HEK293 (cell line): ENCODE measurements around the gene TDRD10.
A peak's percentile ranks its signal among the peaks of the same experiment; 100 is the strongest.

Source experiments
- BCL11B ChIP-seq: fragments of 450-650 bp; formaldehyde crosslinking; IDR thresholded peaks from 2 replicates; pipeline ENCODE4 v1.5.1; 2016; ENCODE audit warnings: low read depth, missing biosample characterization, missing genetic modification characterization
- HOXC10 ChIP-seq: sonication (generic); formaldehyde crosslinking; IDR thresholded peaks from 2 replicates; pipeline ENCODE4 v1.8.1; 2023; ENCODE audit warnings: mild to moderate bottlenecking, missing genetic modification reagents
- KLF10 ChIP-seq: fragments of 450-650 bp; IDR thresholded peaks from 2 replicates; pipeline ENCODE4 v1.5.1; 2018; ENCODE audit warnings: missing biosample characterization, mild to moderate bottlenecking, missing genetic modification characterization
- KLF9 ChIP-seq: fragments of 450-650 bp; formaldehyde crosslinking; IDR thresholded peaks from 2 replicates; pipeline ENCODE4 v1.5.1; 2016; ENCODE audit warnings: missing biosample characterization, missing genetic modification characterization, low read depth
- OSR2 ChIP-seq: fragments of 450-650 bp; formaldehyde crosslinking; IDR thresholded peaks from 2 replicates; pipeline ENCODE4 v1.5.1; 2016; ENCODE audit warnings: missing biosample characterization, missing genetic modification characterization
- ZBTB48 ChIP-seq: fragments of 450-650 bp; formaldehyde crosslinking; IDR thresholded peaks from 2 replicates; pipeline ENCODE4 v1.5.1; 2016; ENCODE audit warnings: missing biosample characterization, missing genetic modification characterization
- ZBTB7A ChIP-seq: fragments of 450-650 bp; formaldehyde crosslinking; IDR thresholded peaks from 2 replicates; pipeline ENCODE4 v1.5.1; 2016; ENCODE audit warnings: low read depth, missing biosample characterization, missing genetic modification characterization
- ZEB2 ChIP-seq: fragments of 450-650 bp; formaldehyde crosslinking; IDR thresholded peaks from 2 replicates; pipeline ENCODE4 v1.5.1; 2016; ENCODE audit warnings: missing biosample characterization, missing genetic modification characterization
- ZNF133 ChIP-seq: fragments of 450-650 bp; formaldehyde crosslinking; IDR thresholded peaks from 2 replicates; pipeline ENCODE4 v1.5.1; 2016; ENCODE audit warnings: missing biosample characterization, missing genetic modification characterization
- ZNF221 ChIP-seq: fragments of 450-650 bp; formaldehyde crosslinking; IDR thresholded peaks from 2 replicates; pipeline ENCODE4 v1.5.1; 2017; ENCODE audit warnings: missing biosample characterization, missing genetic modification characterization, borderline replicate concordance
- ZNF266 ChIP-seq: fragments of 450-650 bp; formaldehyde crosslinking; IDR thresholded peaks from 2 replicates; pipeline ENCODE4 v1.5.1; 2016; ENCODE audit warnings: missing biosample characterization, missing genetic modification characterization, low read depth
- ZNF404 ChIP-seq: fragments of 450-650 bp; formaldehyde crosslinking; IDR thresholded peaks from 2 replicates; pipeline ENCODE4 v1.5.1; 2017; ENCODE audit warnings: missing biosample characterization, missing genetic modification characterization
- ZNF416 ChIP-seq: fragments of 450-650 bp; formaldehyde crosslinking; IDR thresholded peaks from 2 replicates; pipeline ENCODE4 v1.5.1; 2016; ENCODE audit warnings: missing biosample characterization, missing genetic modification characterization
- ZNF488 ChIP-seq: fragments of 450-650 bp; formaldehyde crosslinking; IDR thresholded peaks from 2 replicates; pipeline ENCODE4 v1.5.1; 2016; ENCODE audit warnings: missing biosample characterization, missing genetic modification characterization
- ZNF510 ChIP-seq: fragments of 450-650 bp; formaldehyde crosslinking; IDR thresholded peaks from 2 replicates; pipeline ENCODE4 v1.5.1; 2018; ENCODE audit warnings: mild to moderate bottlenecking, missing genetic modification characterization, missing biosample characterization; ENCODE audit not compliant: insufficient replicate concordance
- ZNF558 ChIP-seq: fragments of 450-650 bp; formaldehyde crosslinking; IDR thresholded peaks from 2 replicates; pipeline ENCODE4 v1.5.1; 2016; ENCODE audit warnings: missing biosample characterization, missing genetic modification characterization
- ZNF707 ChIP-seq: fragments of 450-650 bp; formaldehyde crosslinking; IDR thresholded peaks from 2 replicates; pipeline ENCODE4 v1.5.1; 2016; ENCODE audit warnings: missing biosample characterization, missing genetic modification characterization
- TF ChIP-seq, protein P1 (sequence below): fragments of 450-650 bp; formaldehyde crosslinking; IDR thresholded peaks from 2 replicates; pipeline ENCODE4 v1.5.1; 2017; ENCODE audit warnings: missing biosample characterization, missing genetic modification characterization
- TF ChIP-seq, protein P2 (sequence below): fragments of 450-650 bp; formaldehyde crosslinking; IDR thresholded peaks from 2 replicates; pipeline ENCODE4 v1.5.1; 2017; ENCODE audit warnings: missing biosample characterization, missing genetic modification characterization
- TF ChIP-seq, protein P3 (sequence below): fragments of 450-650 bp; formaldehyde crosslinking; IDR thresholded peaks from 2 replicates; pipeline ENCODE4 v1.5.1; 2016; ENCODE audit warnings: missing biosample characterization, missing genetic modification characterization, borderline replicate concordance
- TF ChIP-seq, protein P4 (sequence below): fragments of 450-650 bp; formaldehyde crosslinking; IDR thresholded peaks from 2 replicates; pipeline ENCODE4 v1.5.1; 2016; ENCODE audit warnings: missing biosample characterization, missing genetic modification characterization
- TF ChIP-seq, protein P5 (sequence below): fragments of 450-650 bp; formaldehyde crosslinking; IDR thresholded peaks from 2 replicates; pipeline ENCODE4; 2016; ENCODE audit warnings: missing biosample characterization, missing genetic modification characterization

TDRD10 gene

GRCh38 chr1:154558720-154559465 is 56.9 kb downstream of the TDRD10 start (continued):
- TF ChIP-seq, protein P1, sequence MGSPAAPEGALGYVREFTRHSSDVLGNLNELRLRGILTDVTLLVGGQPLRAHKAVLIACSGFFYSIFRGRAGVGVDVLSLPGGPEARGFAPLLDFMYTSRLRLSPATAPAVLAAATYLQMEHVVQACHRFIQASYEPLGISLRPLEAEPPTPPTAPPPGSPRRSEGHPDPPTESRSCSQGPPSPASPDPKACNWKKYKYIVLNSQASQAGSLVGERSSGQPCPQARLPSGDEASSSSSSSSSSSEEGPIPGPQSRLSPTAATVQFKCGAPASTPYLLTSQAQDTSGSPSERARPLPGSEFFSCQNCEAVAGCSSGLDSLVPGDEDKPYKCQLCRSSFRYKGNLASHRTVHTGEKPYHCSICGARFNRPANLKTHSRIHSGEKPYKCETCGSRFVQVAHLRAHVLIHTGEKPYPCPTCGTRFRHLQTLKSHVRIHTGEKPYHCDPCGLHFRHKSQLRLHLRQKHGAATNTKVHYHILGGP (tag by site-specific recombination) = no peak
- TF ChIP-seq ZNF133 (tag by site-specific recombination) = no peak; the same call in 1 of the 2 replicates
- peak; percentile 93 for TF ChIP-seq ZEB2
- TF ChIP-seq ZNF510 (tag by site-specific recombination) = no peak
- peak; percentile 97 for TF ChIP-seq KLF10
- TF ChIP-seq, protein P2, sequence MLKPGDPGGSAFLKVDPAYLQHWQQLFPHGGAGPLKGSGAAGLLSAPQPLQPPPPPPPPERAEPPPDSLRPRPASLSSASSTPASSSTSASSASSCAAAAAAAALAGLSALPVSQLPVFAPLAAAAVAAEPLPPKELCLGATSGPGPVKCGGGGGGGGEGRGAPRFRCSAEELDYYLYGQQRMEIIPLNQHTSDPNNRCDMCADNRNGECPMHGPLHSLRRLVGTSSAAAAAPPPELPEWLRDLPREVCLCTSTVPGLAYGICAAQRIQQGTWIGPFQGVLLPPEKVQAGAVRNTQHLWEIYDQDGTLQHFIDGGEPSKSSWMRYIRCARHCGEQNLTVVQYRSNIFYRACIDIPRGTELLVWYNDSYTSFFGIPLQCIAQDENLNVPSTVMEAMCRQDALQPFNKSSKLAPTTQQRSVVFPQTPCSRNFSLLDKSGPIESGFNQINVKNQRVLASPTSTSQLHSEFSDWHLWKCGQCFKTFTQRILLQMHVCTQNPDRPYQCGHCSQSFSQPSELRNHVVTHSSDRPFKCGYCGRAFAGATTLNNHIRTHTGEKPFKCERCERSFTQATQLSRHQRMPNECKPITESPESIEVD = no peak
- peak; percentile 96 for TF ChIP-seq ZBTB7A
- no peak for TF ChIP-seq BCL11B (tag by site-specific recombination)
- no peak for TF ChIP-seq ZNF404
- peak; percentile 52; the same call in 1 of the 2 replicates for TF ChIP-seq ZNF221 (tag by site-specific recombination)
- TF ChIP-seq, protein P3, sequence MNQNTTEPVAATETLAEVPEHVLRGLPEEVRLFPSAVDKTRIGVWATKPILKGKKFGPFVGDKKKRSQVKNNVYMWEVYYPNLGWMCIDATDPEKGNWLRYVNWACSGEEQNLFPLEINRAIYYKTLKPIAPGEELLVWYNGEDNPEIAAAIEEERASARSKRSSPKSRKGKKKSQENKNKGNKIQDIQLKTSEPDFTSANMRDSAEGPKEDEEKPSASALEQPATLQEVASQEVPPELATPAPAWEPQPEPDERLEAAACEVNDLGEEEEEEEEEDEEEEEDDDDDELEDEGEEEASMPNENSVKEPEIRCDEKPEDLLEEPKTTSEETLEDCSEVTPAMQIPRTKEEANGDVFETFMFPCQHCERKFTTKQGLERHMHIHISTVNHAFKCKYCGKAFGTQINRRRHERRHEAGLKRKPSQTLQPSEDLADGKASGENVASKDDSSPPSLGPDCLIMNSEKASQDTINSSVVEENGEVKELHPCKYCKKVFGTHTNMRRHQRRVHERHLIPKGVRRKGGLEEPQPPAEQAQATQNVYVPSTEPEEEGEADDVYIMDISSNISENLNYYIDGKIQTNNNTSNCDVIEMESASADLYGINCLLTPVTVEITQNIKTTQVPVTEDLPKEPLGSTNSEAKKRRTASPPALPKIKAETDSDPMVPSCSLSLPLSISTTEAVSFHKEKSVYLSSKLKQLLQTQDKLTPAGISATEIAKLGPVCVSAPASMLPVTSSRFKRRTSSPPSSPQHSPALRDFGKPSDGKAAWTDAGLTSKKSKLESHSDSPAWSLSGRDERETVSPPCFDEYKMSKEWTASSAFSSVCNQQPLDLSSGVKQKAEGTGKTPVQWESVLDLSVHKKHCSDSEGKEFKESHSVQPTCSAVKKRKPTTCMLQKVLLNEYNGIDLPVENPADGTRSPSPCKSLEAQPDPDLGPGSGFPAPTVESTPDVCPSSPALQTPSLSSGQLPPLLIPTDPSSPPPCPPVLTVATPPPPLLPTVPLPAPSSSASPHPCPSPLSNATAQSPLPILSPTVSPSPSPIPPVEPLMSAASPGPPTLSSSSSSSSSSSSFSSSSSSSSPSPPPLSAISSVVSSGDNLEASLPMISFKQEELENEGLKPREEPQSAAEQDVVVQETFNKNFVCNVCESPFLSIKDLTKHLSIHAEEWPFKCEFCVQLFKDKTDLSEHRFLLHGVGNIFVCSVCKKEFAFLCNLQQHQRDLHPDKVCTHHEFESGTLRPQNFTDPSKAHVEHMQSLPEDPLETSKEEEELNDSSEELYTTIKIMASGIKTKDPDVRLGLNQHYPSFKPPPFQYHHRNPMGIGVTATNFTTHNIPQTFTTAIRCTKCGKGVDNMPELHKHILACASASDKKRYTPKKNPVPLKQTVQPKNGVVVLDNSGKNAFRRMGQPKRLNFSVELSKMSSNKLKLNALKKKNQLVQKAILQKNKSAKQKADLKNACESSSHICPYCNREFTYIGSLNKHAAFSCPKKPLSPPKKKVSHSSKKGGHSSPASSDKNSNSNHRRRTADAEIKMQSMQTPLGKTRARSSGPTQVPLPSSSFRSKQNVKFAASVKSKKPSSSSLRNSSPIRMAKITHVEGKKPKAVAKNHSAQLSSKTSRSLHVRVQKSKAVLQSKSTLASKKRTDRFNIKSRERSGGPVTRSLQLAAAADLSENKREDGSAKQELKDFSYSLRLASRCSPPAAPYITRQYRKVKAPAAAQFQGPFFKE (tag by site-specific recombination) = no peak
- no peak for TF ChIP-seq HOXC10
- TF ChIP-seq ZNF558 = no peak; the same call in 1 of the 2 replicates
- TF ChIP-seq OSR2 (tag by site-specific recombination) = peak; percentile 54; the same call in 1 of the 2 replicates
- TF ChIP-seq ZNF266 (tag by site-specific recombination) = no peak
- TF ChIP-seq, protein P4, sequence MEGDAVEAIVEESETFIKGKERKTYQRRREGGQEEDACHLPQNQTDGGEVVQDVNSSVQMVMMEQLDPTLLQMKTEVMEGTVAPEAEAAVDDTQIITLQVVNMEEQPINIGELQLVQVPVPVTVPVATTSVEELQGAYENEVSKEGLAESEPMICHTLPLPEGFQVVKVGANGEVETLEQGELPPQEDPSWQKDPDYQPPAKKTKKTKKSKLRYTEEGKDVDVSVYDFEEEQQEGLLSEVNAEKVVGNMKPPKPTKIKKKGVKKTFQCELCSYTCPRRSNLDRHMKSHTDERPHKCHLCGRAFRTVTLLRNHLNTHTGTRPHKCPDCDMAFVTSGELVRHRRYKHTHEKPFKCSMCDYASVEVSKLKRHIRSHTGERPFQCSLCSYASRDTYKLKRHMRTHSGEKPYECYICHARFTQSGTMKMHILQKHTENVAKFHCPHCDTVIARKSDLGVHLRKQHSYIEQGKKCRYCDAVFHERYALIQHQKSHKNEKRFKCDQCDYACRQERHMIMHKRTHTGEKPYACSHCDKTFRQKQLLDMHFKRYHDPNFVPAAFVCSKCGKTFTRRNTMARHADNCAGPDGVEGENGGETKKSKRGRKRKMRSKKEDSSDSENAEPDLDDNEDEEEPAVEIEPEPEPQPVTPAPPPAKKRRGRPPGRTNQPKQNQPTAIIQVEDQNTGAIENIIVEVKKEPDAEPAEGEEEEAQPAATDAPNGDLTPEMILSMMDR = no peak; the same call in 1 of the 2 replicates
- no peak for TF ChIP-seq ZNF416
- TF ChIP-seq KLF9 (tag by site-specific recombination) = peak; percentile 99
- TF ChIP-seq, protein P5, sequence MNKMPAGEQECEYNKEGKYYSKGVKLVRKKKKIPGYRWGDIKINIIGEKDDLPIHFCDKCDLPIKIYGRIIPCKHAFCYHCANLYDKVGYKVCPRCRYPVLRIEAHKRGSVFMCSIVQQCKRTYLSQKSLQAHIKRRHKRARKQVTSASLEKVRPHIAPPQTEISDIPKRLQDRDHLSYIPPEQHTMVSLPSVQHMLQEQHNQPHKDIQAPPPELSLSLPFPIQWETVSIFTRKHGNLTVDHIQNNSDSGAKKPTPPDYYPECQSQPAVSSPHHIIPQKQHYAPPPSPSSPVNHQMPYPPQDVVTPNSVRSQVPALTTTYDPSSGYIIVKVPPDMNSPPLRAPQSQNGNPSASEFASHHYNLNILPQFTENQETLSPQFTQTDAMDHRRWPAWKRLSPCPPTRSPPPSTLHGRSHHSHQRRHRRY (tag by site-specific recombination) = no peak
- TF ChIP-seq ZBTB48 = peak; percentile 81
- peak; percentile 61; the same call in 1 of the 2 replicates for TF ChIP-seq ZNF488 (tag by site-specific recombination)
- no peak for TF ChIP-seq ZNF707 (tag by site-specific recombination)
